Stimulated activated CD8-positive, alpha-beta memory T cell treated with anti-CD3 and anti-CD28 coated beads, Interleukin-12 subunit alpha, Interleukin-12 subunit beta, amount 100 ng/mL, for 4 hours (primary cell): ENCODE results near the gene OPHN1.

Experiments
- DNase-seq: peaks from one replicate; pipeline ENCODE4 v3.0.0-alpha.2; 2020; ENCODE audit warnings: low read depth

The OPHN1 gene

DNA sequence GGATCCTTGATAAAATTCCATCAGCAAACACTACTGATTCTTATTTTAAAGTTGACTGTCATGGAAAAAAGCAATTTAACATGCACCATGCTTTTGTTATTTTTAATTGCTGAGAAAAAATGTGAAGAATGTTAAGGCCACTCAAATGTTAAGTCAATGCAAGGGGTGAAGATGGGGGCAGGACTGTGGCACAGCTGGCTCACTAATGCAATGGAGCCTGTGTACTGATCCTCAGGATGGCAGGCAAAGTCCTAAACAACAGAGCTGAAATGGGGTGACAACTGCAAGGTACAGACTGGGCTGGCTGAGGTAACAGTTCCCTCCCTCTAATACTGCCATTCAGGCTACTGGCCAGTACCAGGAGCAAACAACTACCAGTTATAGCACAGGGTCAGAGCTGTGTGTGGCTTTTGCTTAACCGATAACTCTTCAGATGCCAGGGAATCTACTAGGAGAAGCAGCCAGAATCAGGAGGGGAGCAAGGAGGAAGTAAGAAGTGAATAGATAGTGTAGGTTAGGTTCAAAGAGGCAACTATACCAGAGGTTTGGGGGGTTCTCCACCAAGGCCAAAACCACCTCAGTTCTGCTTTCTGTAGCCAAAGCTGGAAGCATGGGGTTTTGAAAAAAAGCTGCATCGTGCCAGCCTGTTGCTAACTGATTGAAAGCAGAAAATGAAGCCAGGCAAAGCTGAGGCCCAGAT is 372.6 kb downstream of the OPHN1 start:
- DNase-seq, result no peak

DNA sequence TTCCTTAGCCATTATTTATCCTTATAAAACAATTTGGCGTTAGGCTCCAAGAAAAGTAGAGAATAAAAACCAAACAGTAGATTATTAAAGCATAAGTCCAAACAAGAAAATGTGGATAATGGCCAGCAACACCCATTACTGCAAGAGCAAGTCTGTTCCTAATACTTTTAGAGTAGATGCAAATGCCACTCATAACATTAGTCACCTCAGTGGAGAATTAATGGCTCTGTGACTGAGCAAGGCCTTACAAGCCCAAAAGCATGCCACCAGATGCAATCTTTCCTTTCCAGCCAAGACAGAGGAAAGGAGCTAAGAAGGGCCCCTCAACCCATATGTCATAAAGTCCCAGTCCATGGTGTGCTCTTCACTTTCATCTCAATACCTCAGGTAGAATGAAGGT is 373.8 kb downstream of the OPHN1 start:
- no peak for DNase-seq

DNA sequence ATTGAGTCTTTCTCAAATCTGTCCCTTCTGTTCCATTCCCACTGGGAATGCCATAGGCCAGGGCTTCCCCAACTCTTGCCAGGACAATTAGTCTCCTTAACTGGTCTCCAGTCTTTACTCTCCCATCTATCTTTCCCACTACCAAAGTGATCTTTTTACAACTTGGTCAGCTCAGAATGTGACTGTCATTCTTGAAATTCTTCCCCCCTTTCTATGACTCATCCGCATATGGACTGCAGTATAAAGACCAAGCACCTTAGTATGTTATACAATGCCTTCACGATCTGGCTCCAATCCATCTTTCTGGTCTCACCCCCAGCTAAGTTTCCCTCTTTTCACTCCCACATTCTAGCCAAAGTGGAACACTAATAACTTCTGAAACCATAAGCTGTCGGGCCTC is 383.8 kb downstream of the OPHN1 start:
- DNase-seq, result no peak

DNA sequence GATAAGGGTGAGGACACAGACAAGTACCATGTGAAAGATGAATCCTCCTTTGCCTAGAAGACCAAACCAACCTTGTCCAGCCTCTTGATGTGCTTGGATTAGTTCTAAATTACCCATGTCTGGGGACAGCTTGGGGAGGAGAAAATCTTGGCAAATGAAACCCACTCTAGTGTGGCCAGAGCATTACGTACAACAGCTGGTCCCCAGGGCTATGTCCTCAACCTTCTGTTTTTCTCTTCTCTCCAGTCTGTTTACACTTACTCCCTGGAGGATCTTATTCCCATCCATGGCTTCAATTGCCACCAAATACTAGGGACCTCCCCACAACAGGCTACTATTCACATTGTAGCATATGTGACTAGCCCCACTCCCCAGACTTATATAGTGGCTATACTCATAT is 384.5 kb downstream of the OPHN1 start:
- no peak for DNase-seq

DNA sequence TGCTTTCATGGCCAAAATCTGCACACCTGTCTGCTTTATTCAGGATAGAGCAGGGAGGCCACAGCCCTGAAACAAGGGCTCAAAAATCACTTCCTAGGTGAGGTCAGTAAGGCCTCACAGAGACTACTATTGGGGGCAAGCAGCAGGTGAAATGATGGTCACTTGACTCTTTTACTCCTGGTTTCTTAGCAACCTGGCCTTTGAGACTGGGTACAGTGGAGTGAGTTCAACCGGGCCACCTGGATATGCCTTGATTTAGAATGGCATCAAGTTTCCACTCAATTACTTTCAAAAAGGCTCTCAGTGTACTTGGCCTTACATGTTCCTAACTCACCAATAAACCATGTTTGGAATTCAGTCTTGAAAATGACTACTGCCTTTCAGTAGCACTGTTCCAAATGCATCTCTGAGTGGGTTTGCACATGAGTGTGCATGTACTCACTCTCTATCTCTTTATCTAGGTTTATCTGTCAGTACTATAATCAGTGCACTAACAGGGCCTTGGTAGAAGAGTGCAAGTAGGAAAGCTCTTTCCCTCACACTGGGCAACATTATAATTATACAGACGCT is 388.2 kb downstream of the OPHN1 start:
- DNase-seq, result no peak

DNA sequence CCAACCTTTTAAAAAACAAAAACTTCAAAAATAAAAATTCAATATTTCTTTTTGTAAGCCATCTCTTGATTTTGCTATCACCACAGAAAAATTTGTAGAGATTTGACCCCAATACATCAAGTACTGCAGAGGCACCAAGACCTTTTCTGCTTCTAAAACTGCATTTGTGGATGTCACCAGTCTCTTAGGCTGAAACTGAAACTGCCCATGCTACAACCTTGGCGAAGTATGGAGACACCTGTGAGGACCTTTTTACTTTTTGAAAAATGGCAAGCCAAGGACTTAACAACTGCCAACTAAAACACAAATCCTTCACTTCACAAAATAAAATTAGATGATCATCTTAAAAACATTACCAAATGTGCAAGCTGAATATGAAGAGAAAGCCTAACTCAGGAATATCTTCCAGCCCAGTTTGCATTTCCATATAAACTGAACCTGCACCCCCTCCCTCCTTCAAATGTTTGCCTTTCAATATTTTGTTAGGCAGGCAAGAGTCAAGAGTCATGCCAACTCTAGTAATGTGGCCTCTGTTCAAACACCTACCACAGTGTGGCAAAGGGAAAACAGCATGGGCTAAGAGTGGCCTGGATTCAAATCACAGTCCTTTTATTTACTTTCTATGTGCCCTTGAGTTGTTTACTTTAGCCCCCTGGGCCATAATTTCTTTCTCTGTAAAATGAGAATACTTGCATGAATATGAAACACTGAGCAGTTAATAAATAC is 389.4 kb downstream of the OPHN1 start:
- DNase-seq, result no peak

DNA sequence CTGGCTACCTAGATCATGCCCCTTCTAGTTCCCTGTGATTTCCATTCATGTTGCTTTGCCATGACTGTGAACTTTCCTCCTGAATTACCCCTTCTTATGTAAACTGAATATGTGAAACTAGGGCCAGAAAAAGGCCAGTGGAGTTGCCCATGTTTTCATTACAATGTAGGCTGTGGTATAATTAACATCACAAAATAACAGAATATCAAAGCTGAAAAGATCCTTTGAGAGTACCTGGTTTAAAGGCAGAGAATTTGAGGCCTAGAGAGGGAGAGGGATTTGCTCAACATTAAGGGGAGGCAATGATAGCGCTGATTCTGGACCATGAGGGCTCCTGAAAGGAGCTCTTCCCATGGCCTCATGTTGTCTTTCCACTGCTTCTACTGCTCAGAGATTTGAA is 392.2 kb downstream of the OPHN1 start:
- DNase-seq, result no peak

DNA sequence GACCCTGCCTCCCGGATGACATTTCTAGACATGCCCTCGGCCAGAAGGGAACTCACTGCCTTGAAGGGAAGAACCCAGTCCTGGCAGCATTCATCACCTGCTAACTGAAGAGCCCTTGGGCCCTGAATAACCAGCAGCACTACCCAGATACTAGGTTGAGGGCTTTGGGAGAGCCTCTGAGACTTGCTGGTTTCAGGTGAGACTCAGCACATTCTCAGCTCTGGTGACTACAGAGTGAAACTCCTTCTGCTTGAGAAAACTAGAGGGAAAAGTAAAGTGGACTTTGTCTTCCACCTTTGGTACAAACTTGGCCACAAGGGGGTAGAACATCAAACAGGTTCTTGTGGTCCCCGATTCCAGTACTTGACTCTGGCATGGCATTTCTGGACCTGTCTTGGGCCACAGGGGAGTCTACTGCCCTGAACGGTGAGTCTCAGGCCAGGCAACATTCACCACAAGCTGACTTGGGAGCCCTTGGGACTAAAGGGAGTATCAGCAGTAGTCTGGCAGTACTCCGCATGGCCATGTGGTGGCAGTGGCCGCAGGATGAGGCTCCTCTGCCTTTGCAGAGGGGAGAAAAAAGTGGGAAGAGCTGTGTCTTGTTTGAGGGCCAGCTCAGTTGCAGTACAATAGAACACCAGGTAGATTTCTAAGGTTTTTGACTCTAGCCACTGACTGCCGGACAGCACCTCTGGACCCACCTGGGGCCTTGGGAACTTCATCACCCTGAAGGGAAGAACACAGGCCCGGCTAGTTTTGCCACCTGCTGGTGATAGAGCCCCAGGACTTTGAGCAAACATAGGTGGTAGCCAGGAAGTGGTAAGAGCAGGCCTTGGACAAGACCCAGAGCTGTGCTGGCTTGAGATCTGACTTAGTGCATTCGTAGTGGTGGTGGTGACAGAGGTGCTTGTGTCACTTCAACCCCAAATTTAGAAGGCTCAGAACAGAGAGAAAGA is 414.8 kb downstream of the OPHN1 start:
- DNase-seq, result no peak

DNA sequence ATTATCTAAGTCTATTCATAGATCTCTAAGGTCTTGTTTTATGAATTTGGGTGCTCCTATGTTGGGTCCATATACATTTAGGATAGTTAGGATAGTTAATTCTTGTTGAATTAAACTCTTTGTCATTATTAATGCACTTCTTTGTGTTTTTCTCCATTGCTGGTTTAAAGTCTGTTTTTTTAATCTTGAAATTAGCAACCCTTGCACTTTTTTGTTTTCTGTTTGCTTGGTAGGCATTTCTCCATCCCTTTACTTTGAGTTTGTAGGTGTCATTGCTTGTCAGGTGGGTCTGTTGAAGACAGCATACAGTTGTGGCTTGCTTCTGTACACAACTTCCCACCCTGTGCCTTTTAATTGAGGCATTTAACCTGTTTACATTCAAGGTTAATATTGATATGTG is 434.8 kb downstream of the OPHN1 start:
- DNase-seq, result no peak
